Neural cell (in vitro differentiated cells): ENCODE measurements around the gene PRLH. TPM values are rescaled to one million over a fixed set of nuclear protein-coding genes. Genes with fewer than 3 reads are reported as not detected.

ENCODE experiments used
- H2AFZ ChIP-seq: fragments of 200-600, 300-800 bp; sonication (generic), shearing (Covaris generic); 2 replicates; pipeline ENCODE4 v1.6.0; 2014; ENCODE audit warnings: low read depth, mild to moderate bottlenecking, antibody characterized with exemption, low read length, moderate library complexity
- H3F3A ChIP-seq: fragments of 200-600 bp; shearing (Covaris generic); 2 replicates; pipeline ENCODE4 v1.6.1; 2016; ENCODE audit warnings: mild to moderate bottlenecking, moderate library complexity, mixed read lengths, antibody characterized with exemption, low read length; ENCODE audit not compliant: insufficient read depth, poor library complexity, severe bottlenecking
- H3K27ac ChIP-seq: fragments of 200-600, 300-800 bp; sonication (generic), shearing (Covaris generic); 2 replicates; pipeline ENCODE4 v1.5.1; 2014; ENCODE audit warnings: mild to moderate bottlenecking, low read length, moderate library complexity
- H3K27me3 ChIP-seq: fragments of 300-800, 200-600 bp; sonication (generic), shearing (Covaris generic); 2 replicates; pipeline ENCODE4 v1.6.0; 2014; ENCODE audit warnings: mild to moderate bottlenecking, low read depth, low read length, moderate library complexity; ENCODE audit not compliant: insufficient read depth
- H3K36me3 ChIP-seq: fragments of 300-800, 200-600 bp; sonication (generic), shearing (Covaris generic); 2 replicates; pipeline ENCODE4 v1.5.1; 2014; ENCODE audit warnings: mild to moderate bottlenecking, antibody characterized with exemption, low read length, moderate library complexity; ENCODE audit not compliant: insufficient read depth
- H3K4me2 ChIP-seq: fragments of 300-800, 200-600 bp; sonication (generic), shearing (Covaris generic); 2 replicates; pipeline ENCODE4 v1.6.0; 2014; ENCODE audit warnings: mild to moderate bottlenecking, low read length
- H3K4me3 ChIP-seq: fragments of 300-800, 200-600 bp; sonication (generic), shearing (Covaris generic); 2 replicates; pipeline ENCODE4 v1.5.1; 2014; ENCODE audit warnings: mild to moderate bottlenecking, low read length, moderate library complexity
- H3K79me2 ChIP-seq: fragments of 200-600 bp; shearing (Covaris generic); replicated peaks from 2 replicates; pipeline ENCODE4 v1.6.0; 2014; ENCODE audit warnings: mild to moderate bottlenecking, low read length, moderate library complexity; ENCODE audit not compliant: insufficient read depth
- H3K9ac ChIP-seq: fragments of 300-800, 200-600 bp; sonication (generic), shearing (Covaris generic); 2 replicates; pipeline ENCODE4 v1.6.1; 2016; ENCODE audit warnings: mild to moderate bottlenecking, low read length, mixed read lengths
- H3K9me2 ChIP-seq: fragments of 200-600 bp; shearing (Covaris generic); 2 replicates; pipeline ENCODE4 v1.6.1; 2016; ENCODE audit warnings: mild to moderate bottlenecking, low read length, mixed read lengths; ENCODE audit not compliant: insufficient read depth
- H3K9me3 ChIP-seq: fragments of 200-600, 300-800 bp; sonication (generic), shearing (Covaris generic); 2 replicates; pipeline ENCODE4 v1.6.1; 2016; ENCODE audit warnings: mild to moderate bottlenecking, mixed run types, low read length, moderate library complexity, mixed read lengths
- H4K20me1 ChIP-seq: fragments of 200-600 bp; shearing (Covaris generic); 2 replicates; pipeline ENCODE4 v1.6.1; 2016; ENCODE audit warnings: mild to moderate bottlenecking, mixed run types; ENCODE audit not compliant: insufficient read depth
- CTCF ChIP-seq: fragments of 450-650 bp; IDR thresholded peaks from 2 replicates; pipeline ENCODE4 v1.5.1; 2014; ENCODE audit warnings: antibody characterized with exemption, mild to moderate bottlenecking, moderate library complexity; ENCODE audit not compliant: poor library complexity, severe bottlenecking
- EP300 ChIP-seq: fragments of 450-650 bp; conservative IDR thresholded peaks from 2 replicates; pipeline ENCODE4 v1.6.1; 2014; ENCODE audit warnings: antibody characterized with exemption, mild to moderate bottlenecking, moderate library complexity; ENCODE audit not compliant: poor library complexity, severe bottlenecking
- EZH2 ChIP-seq: fragments of 200-600, 300-800 bp; shearing (Covaris generic), sonication (generic); IDR thresholded peaks from 2 replicates; pipeline ENCODE4 v1.6.1; 2014; ENCODE audit warnings: antibody characterized with exemption, low read length, borderline replicate concordance, mild to moderate bottlenecking; ENCODE audit not compliant: insufficient read depth, poor library complexity, severe bottlenecking
- MXI1 ChIP-seq: fragments of 450-650 bp; conservative IDR thresholded peaks from 2 replicates; pipeline ENCODE4 v1.6.1; 2014; ENCODE audit warnings: antibody characterized with exemption, mild to moderate bottlenecking; ENCODE audit not compliant: poor library complexity, severe bottlenecking
- POLR2AphosphoS5 ChIP-seq: IDR thresholded peaks from 2 replicates; pipeline ENCODE4 v1.6.1; 2012
- RAD21 ChIP-seq: fragments of 450-650 bp; conservative IDR thresholded peaks from 2 replicates; pipeline ENCODE4 v1.6.1; 2014; ENCODE audit warnings: antibody characterized with exemption, mild to moderate bottlenecking, moderate library complexity
- REST ChIP-seq: IDR thresholded peaks from 2 replicates; pipeline ENCODE4 v1.6.1; 2012; ENCODE audit warnings: borderline replicate concordance
- SMC3 ChIP-seq: fragments of 450-650 bp; conservative IDR thresholded peaks from 2 replicates; pipeline ENCODE4 v1.6.1; 2014; ENCODE audit warnings: antibody characterized with exemption, mild to moderate bottlenecking, moderate library complexity; ENCODE audit not compliant: poor library complexity
- TAF1 ChIP-seq: IDR thresholded peaks from 2 replicates; pipeline ENCODE4 v1.6.1; 2012; ENCODE audit warnings: low read depth
- polyA plus RNA-seq: library from polyadenylated mRNA; depleted of rRNA; stranded (reverse); fragments of >200 nt; gene quantifications from 2 replicates; pipeline ENCODE4 v1.2.3, GENCODE V29; 2014

Gene PRLH
- polyA plus RNA-seq, 1 donor from 2014 or later, result not detected

GRCh38 chr2:237593036-237593435 lies 26.7 kb downstream of the PRLH start:
- no peak overlapping the region for H3K4me2 ChIP-seq
- H3F3A ChIP-seq, result no peaks in the 10 kb centered on the region
- no peaks in the 10 kb centered on the region for H3K27me3 ChIP-seq
- no peaks in the 10 kb centered on the region for H3K79me2 ChIP-seq
- no peak overlapping the region for H3K9ac ChIP-seq
- no peak overlapping the region for H3K27ac ChIP-seq
- no peaks in the 10 kb centered on the region for H4K20me1 ChIP-seq
- no peak overlapping the region for H2AFZ ChIP-seq
- no peaks in the 10 kb centered on the region for H3K9me3 ChIP-seq
- no peak overlapping the region for H3K4me3 ChIP-seq
- H3K9me2 ChIP-seq, result no peaks in the 10 kb centered on the region
- H3K36me3 ChIP-seq, result no peaks in the 10 kb centered on the region
- TF ChIP-seq SMC3, result no peak
- TF ChIP-seq CTCF, result no peak
- no peak for TF ChIP-seq RAD21

DNA sequence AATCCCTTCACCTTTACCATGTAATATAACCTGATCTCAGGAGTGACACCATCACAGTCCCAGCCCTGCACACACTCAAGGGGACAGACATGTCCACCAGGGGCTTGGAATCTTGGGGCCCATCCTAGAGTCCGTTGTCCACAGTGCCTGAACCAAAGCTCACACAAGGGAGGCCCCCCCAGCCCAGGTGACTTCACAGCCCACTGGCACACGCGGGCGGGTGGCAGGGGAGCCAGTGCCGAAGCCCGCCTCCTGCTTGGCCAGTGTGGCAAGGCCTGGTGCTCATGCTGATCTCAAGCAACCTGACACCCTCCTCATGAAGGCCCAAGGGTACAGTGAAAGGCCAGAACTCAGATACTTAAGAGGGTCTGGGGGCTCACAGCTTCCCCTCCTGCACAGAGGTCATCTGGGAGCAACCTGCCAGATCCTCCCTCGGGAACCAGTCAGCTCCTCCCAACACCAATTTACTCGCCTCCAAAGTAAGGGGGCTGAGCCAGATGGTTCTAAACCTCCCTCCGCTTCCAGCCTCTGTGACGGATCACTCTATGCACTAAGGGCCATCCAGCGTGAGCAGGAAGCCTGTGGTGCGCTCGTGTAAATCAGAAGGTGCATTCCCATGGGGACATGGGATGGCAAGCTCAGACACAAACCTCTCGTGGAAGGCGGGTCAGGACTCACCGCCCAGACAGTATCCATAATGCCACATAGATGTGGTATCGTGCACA lies 27.4 kb downstream of the PRLH start:
- H3K9ac ChIP-seq, result no peak overlapping the region
- H3K27ac ChIP-seq, result no peak overlapping the region
- no peak overlapping the region for H3K4me2 ChIP-seq
- no peaks in the 10 kb centered on the region for H3K36me3 ChIP-seq
- H2AFZ ChIP-seq, result no peak overlapping the region
- TF ChIP-seq TAF1 (no peak), CTCF (no peak), MXI1 (no peak), REST (no peak), RAD21 (no peak), EZH2 (no peak), EP300 (no peak), POLR2AphosphoS5 (no peak), SMC3 (no peak)
- H4K20me1 ChIP-seq, result no peaks in the 10 kb centered on the region
- H3K9me2 ChIP-seq, result no peaks in the 10 kb centered on the region
- no peaks in the 10 kb centered on the region for H3K9me3 ChIP-seq
- no peak overlapping the region for H3K4me3 ChIP-seq
- no peaks in the 10 kb centered on the region for H3K27me3 ChIP-seq
- no peaks in the 10 kb centered on the region for H3K79me2 ChIP-seq
- H3F3A ChIP-seq, result no peaks in the 10 kb centered on the region
